HG02884 (cell line): Measurements from ENCODE around the gene GTPBP3.
"Not testable (repeated sequence)": the region's sequence is repeated elsewhere in the genome, so short reads cannot be mapped to it uniquely, and the experiment has no call there.

Source experiments
- ATAC-seq: cut with Tn5 transposase; IDR thresholded peaks from one replicate; pipeline ENCODE4 v1.9.1; 2021; ENCODE audit warnings: mild to moderate bottlenecking, moderate library complexity; ENCODE audit not compliant: unreplicated experiment

Gene GTPBP3

GRCh38 chr19:17341386-17341785 is 4.0 kb downstream of the GTPBP3 start:
- ATAC-seq = no peak

GRCh38 chr19:17341845-17342244 is 4.5 kb downstream of the GTPBP3 start:
- no peak for ATAC-seq

GRCh38 chr19:17346109-17346671 is 8.8 kb downstream of the GTPBP3 start:
- ATAC-seq = no peak

- ATAC-seq = no peak
Measured at GRCh38 chr19:17347361-17347760, 10.0 kb downstream of the GTPBP3 start.

GRCh38 chr19:17347877-17348276 is 10.5 kb downstream of the GTPBP3 start:
- ATAC-seq = no peak

- ATAC-seq = no peak
Measured at GRCh38 chr19:17348700-17349099, 11.3 kb downstream of the GTPBP3 start.

- no peak for ATAC-seq
Measured at GRCh38 chr19:17351815-17352435, 14.6 kb downstream of the GTPBP3 start.

- no peak for ATAC-seq
Measured at GRCh38 chr19:17352608-17353280, 15.4 kb downstream of the GTPBP3 start.

GRCh38 chr19:17353386-17353785 is 16.0 kb downstream of the GTPBP3 start:
- no peak for ATAC-seq

GRCh38 chr19:17357078-17357666 is 19.8 kb downstream of the GTPBP3 start:
- ATAC-seq = no peak

GRCh38 chr19:17357724-17358123 is 20.4 kb downstream of the GTPBP3 start:
- ATAC-seq = no peak

- no peak for ATAC-seq
Measured at GRCh38 chr19:17358395-17358794, 21.0 kb downstream of the GTPBP3 start.

GRCh38 chr19:17359905-17360800 is 22.8 kb downstream of the GTPBP3 start:
- ATAC-seq = no peak

- not testable (repeated sequence) for ATAC-seq
Measured at GRCh38 chr19:17363852-17364605, 26.7 kb downstream of the GTPBP3 start.

- ATAC-seq = no peak
Measured at GRCh38 chr19:17365361-17365760, 28.0 kb downstream of the GTPBP3 start.

GRCh38 chr19:17370026-17370587 is 32.8 kb downstream of the GTPBP3 start:
- peak; percentile 70 for ATAC-seq

- ATAC-seq = no peak
Measured at GRCh38 chr19:17376935-17377600, 39.7 kb downstream of the GTPBP3 start, which contains the start of gene PLVAP. TSS of gene PLVAP (minus strand) at chr19:17377342. CDS start at chr19:17377288, 54 bp downstream.

GRCh38 chr19:17378271-17378670 is 40.9 kb downstream of the GTPBP3 start:
- ATAC-seq = no peak

GRCh38 chr19:17379221-17379631 is 41.9 kb downstream of the GTPBP3 start:
- no peak for ATAC-seq
